Karpas-422 (cell line): Measurements from ENCODE around the gene TIMM44. TPM values are rescaled to one million over a fixed set of nuclear protein-coding genes. Genes with fewer than 3 reads are reported as not detected.
"Not testable (repeated sequence)": the region's sequence is repeated elsewhere in the genome, so short reads cannot be mapped to it uniquely, and the experiment has no call there.

ENCODE experiments used
- DNase-seq: peaks from one replicate; pipeline ENCODE4 v3.0.0-alpha.2; 2015
- H2AFZ ChIP-seq: fragments of 200-600 bp; sonication (generic); 2 replicates; pipeline ENCODE4 v1.6.1; 2014; ENCODE audit warnings: antibody characterized with exemption, low read length, mixed read lengths
- H3K27ac ChIP-seq: fragments of 200-600 bp; sonication (generic); 2 replicates; pipeline ENCODE4 v1.5.1; 2014; ENCODE audit warnings: mild to moderate bottlenecking, low read length, moderate library complexity
- H3K27me3 ChIP-seq: fragments of 200-600 bp; sonication (generic); 2 replicates; pipeline ENCODE4 v1.6.1; 2014; ENCODE audit warnings: low read length, mixed read lengths
- H3K36me3 ChIP-seq: fragments of 200-600 bp; sonication (generic); 2 replicates; pipeline ENCODE4 v1.6.1; 2014; ENCODE audit warnings: low read length, mixed read lengths; ENCODE audit not compliant: insufficient read depth
- H3K4me1 ChIP-seq: fragments of 200-600 bp; sonication (generic); 2 replicates; pipeline ENCODE4 v1.6.1; 2014; ENCODE audit warnings: mild to moderate bottlenecking, low read length, mixed read lengths
- H3K4me2 ChIP-seq: fragments of 200-600 bp; sonication (generic); 2 replicates; pipeline ENCODE4 v1.6.1; 2014; ENCODE audit warnings: low read length, low read depth, mild to moderate bottlenecking; ENCODE audit not compliant: poor library complexity, severe bottlenecking
- H3K4me3 ChIP-seq: fragments of 200-600 bp; sonication (generic); 2 replicates; pipeline ENCODE4 v1.5.1; 2014; ENCODE audit warnings: mild to moderate bottlenecking, antibody characterized with exemption, low read length, mixed read lengths
- H3K79me2 ChIP-seq: fragments of 200-600 bp; sonication (generic); 2 replicates; pipeline ENCODE4 v1.6.1; 2014; ENCODE audit warnings: mild to moderate bottlenecking, low read length, mixed read lengths
- H3K9ac ChIP-seq: fragments of 200-600 bp; sonication (generic); 2 replicates; pipeline ENCODE4 v1.6.0; 2014; ENCODE audit warnings: low read length
- H3K9me2 ChIP-seq: fragments of 200-600 bp; sonication (generic), shearing (Covaris generic); replicated peaks from 2 replicates; pipeline ENCODE4 v1.6.0; 2014; ENCODE audit warnings: mild to moderate bottlenecking, low read length, moderate library complexity; ENCODE audit not compliant: insufficient read depth
- H3K9me3 ChIP-seq: fragments of 300-700, 200-600 bp; sonication (generic); 2 replicates; pipeline ENCODE4 v1.6.1; 2014; ENCODE audit warnings: low read length, mixed read lengths
- H4K20me1 ChIP-seq: fragments of 200-600 bp; sonication (generic); 2 replicates; pipeline ENCODE4 v1.6.1; 2014; ENCODE audit warnings: mild to moderate bottlenecking, antibody characterized with exemption, low read length, low read depth; ENCODE audit not compliant: insufficient read depth
- total RNA-seq: library from RNA; depleted of rRNA; stranded (reverse); fragments of >200 nt; shearing (Covaris generic); gene quantifications from 2 replicates; pipeline ENCODE4 v1.2.3, GENCODE V29; 2014; ENCODE audit warnings: low replicate concordance

The TIMM44 gene
- total RNA-seq, 1 experiment from 2014 or later, result 43.7 TPM

DNA sequence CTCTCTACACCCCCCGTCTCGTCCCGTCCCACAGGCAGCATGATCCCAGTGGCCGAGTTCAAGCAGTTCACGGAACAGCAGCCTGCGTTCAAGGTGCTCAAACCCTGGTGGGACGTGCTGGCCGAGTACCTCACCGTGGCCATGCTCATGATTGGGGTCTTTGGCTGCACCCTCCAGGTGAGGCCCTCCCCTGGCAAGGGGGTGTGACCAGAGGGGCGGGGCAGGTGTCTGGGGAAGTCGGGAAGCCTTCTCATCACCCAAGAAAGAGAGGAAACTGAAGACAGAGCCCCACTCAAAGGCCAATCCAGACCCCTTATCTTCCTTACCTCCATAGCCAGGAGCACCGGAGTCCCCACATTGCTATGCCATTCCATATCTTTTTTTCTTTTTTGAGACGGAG, 47.9 kb downstream of the TIMM44 start:
- H3K4me2 ChIP-seq, result no peak overlapping the region
- H3K9me2 ChIP-seq, result no peaks in the 10 kb centered on the region
- DNase-seq, result no peak
- H4K20me1 ChIP-seq, result no peaks in the 10 kb centered on the region
- no peak overlapping the region for H3K27ac ChIP-seq
- H2AFZ ChIP-seq, result no peak overlapping the region
- no peaks in the 10 kb centered on the region for H3K4me1 ChIP-seq
- H3K27me3 ChIP-seq, result no peaks in the 10 kb centered on the region
- no peak overlapping the region for H3K4me3 ChIP-seq
- no peaks in the 10 kb centered on the region for H3K36me3 ChIP-seq
- no peaks in the 10 kb centered on the region for H3K79me2 ChIP-seq
- H3K9me3 ChIP-seq, result no peaks in the 10 kb centered on the region
- H3K9ac ChIP-seq, result no peak overlapping the region

- no peak overlapping the region for H3K27ac ChIP-seq
- no peaks in the 10 kb centered on the region for H3K4me1 ChIP-seq
- no peak overlapping the region for H2AFZ ChIP-seq
- no peaks in the 10 kb centered on the region for H3K36me3 ChIP-seq
- no peaks in the 10 kb centered on the region for H3K9me2 ChIP-seq
- H3K27me3 ChIP-seq, result no peaks in the 10 kb centered on the region
- no peaks in the 10 kb centered on the region for H3K79me2 ChIP-seq
- no peak overlapping the region for H3K4me3 ChIP-seq
- H3K4me2 ChIP-seq, result no peak overlapping the region
- no peak for DNase-seq
- no peaks in the 10 kb centered on the region for H3K9me3 ChIP-seq
- H3K9ac ChIP-seq, result no peak overlapping the region
- no peaks in the 10 kb centered on the region for H4K20me1 ChIP-seq
These were observed 48.7 kb downstream of the TIMM44 start for GRCh38 chr19:7894612-7895309.

- DNase-seq, H3K27ac ChIP-seq, H3K9ac ChIP-seq, H3K27me3 ChIP-seq, H3K36me3 ChIP-seq, H3K9me3 ChIP-seq, H3K9me2 ChIP-seq, H4K20me1 ChIP-seq, H3K4me1 ChIP-seq, H2AFZ ChIP-seq, H3K79me2 ChIP-seq, H3K4me3 ChIP-seq, H3K4me2 ChIP-seq: not testable (repeated sequence)
These were observed 49.9 kb downstream of the TIMM44 start for GRCh38 chr19:7893362-7894101.

DNA sequence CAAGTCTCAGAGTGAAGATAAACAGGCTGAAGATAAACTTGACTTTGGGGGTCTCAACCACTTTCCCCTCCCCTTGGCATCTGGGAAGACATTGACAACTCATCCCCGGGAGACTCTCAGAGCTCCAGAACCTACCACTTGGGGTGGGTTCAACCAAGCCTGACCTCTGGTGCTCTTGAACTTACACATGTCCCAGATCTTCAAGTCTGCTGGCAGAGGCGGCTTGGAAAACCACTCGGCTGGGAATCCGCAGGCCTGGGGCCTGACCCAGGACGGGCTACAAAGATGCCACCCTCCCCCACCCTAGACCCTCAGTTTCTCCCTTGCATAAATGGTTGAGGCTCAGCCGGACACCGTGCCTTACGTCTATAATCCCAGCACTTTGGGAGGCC, 54.6 kb downstream of the TIMM44 start:
- Histone ChIP-seq H2AFZ (no peak overlapping the region), H3K4me1 (no peaks in the 10 kb centered on the region), H3K27me3 (no peaks in the 10 kb centered on the region), H3K9me3 (no peaks in the 10 kb centered on the region), H3K27ac (no peak overlapping the region), H3K9ac (no peak overlapping the region), H3K4me2 (no peak overlapping the region), H3K36me3 (no peaks in the 10 kb centered on the region), H4K20me1 (no peaks in the 10 kb centered on the region), H3K79me2 (no peaks in the 10 kb centered on the region), H3K4me3 (no peak overlapping the region), H3K9me2 (no peaks in the 10 kb centered on the region)
- DNase-seq, result no peak

DNA sequence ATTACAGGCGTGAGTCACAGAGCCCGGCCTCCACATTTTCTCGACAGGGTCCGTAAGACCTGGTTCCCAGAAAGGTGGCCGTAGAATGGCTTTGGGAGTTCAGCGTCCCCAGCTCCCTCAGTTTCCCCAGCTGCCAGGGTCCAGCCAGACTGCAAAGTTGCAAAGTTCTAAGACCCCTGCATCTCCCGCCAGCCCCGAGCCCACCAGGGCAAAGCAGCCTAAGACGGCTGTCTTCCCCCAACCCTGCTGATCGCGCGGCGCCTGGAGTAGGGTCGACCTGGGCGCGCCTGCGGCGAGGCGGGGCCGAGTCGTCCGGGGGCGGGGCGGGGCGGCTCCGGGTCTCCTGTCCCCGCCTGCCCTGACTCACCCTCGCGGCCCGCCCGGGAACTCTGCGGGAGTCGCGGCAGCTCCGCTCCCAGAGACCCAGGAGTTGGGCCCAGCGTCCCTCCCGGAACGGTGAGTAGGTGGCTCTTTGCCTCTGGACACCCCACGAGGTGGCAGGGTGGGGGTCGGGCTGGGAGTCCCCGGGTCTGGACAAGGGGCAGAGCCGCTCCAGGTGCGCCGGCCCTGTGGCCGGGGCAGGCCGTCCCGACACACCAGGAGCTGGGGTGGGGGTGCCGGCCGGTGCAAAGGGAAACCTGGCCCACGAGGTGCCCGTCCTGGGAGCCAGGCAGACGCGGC, 55.2 kb downstream of the TIMM44 start, which contains the start of gene LRRC8E:
TSS of gene LRRC8E (plus strand) at position 366 of the 681 bp plus-strand sequence. CDS start 7,094 bp downstream, outside the sequence.
- Histone ChIP-seq H3K4me2 (no peak within 1 kb of the TSS), H2AFZ (no peak within 1 kb of the TSS)

DNA sequence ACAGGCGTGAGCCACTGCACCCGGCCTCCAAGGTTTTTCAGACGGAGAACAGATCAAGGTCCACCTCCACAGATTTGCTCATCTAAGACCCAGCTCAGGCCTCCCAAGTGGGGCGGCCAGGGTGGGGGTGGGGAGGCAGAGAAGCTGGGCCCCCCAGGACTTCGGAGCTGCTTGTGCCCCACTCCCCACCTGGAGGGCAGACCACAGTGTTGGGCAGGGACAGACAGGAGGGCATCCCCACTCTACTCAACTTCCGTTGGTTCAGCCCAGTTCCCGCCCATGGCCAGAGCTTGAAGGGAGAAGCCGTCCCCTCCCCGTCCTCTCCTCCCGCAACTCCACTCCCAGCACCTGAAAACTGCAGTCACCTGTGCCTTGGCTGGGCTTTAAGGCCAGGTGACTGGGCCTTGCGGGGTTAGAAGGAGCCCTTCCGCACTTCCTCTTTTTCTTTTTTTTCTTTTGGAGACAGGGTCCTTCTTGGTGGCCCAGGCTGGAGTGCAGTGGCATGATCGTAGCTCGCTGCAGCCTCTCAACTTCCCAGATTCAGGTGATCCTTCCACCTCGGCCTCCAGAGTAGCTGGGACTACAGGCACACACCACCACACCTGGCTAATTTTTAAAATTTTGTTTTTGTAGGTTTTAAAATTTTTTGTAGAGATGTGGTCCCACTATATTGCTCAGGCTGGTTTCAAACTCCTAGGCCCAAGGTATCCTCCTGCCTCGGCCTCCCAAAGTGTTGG, 55.9 kb downstream of the TIMM44 start:
- no peaks in the 10 kb centered on the region for H3K79me2 ChIP-seq
- H2AFZ ChIP-seq, result no peak overlapping the region
- H4K20me1 ChIP-seq, result no peaks in the 10 kb centered on the region
- no peak overlapping the region for H3K4me3 ChIP-seq
- no peak for DNase-seq
- no peak overlapping the region for H3K4me2 ChIP-seq
- H3K36me3 ChIP-seq, result no peaks in the 10 kb centered on the region
- H3K4me1 ChIP-seq, result no peaks in the 10 kb centered on the region
- H3K9me3 ChIP-seq, result no peaks in the 10 kb centered on the region
- no peak overlapping the region for H3K27ac ChIP-seq
- H3K27me3 ChIP-seq, result no peaks in the 10 kb centered on the region
- H3K9me2 ChIP-seq, result no peaks in the 10 kb centered on the region
- H3K9ac ChIP-seq, result no peak overlapping the region

More for the DNA sequence above, 55.2 kb downstream of the TIMM44 start, which contains the start of gene LRRC8E:
- H3K27ac ChIP-seq, result no peak within 1 kb of the TSS
- H3K9me3 ChIP-seq, result no peaks in the 10 kb centered on the region
- no peaks in the 10 kb centered on the region for H3K36me3 ChIP-seq
- H3K4me3 ChIP-seq, result no peak within 1 kb of the TSS
- no peaks in the 10 kb centered on the region for H3K79me2 ChIP-seq
- no peaks in the 10 kb centered on the region for H4K20me1 ChIP-seq
- no peaks in the 10 kb centered on the region for H3K9me2 ChIP-seq
- H3K4me1 ChIP-seq, result no peaks in the 10 kb centered on the region
- no peaks in the 10 kb centered on the region for H3K27me3 ChIP-seq
- H3K9ac ChIP-seq, result no peak within 1 kb of the TSS
- DNase-seq, result no peak

GRCh38 chr19:7885818-7886217, 57.6 kb downstream of the TIMM44 start:
- no peak for DNase-seq
- no peak overlapping the region for H3K4me2 ChIP-seq

More at GRCh38 chr19:7885818-7886217, 57.6 kb downstream of the TIMM44 start:
- Histone ChIP-seq H2AFZ (no peak overlapping the region), H3K27ac (no peak overlapping the region), H3K9me2 (no peaks in the 10 kb centered on the region), H4K20me1 (no peaks in the 10 kb centered on the region), H3K36me3 (no peaks in the 10 kb centered on the region), H3K79me2 (no peaks in the 10 kb centered on the region), H3K4me1 (no peaks in the 10 kb centered on the region), H3K4me3 (no peak overlapping the region), H3K9ac (no peak overlapping the region), H3K9me3 (no peaks in the 10 kb centered on the region), H3K27me3 (no peaks in the 10 kb centered on the region)
